ENCODE results near the gene AJAP1. TPM values are rescaled to one million over a fixed set of nuclear protein-coding genes. Genes with fewer than 3 reads are reported as not detected.

AJAP1 gene
- total and polyA plus RNA-seq, 2 donors (not counting 1 experiment from before 2014, with no cell fraction given), result not detected

DNA sequence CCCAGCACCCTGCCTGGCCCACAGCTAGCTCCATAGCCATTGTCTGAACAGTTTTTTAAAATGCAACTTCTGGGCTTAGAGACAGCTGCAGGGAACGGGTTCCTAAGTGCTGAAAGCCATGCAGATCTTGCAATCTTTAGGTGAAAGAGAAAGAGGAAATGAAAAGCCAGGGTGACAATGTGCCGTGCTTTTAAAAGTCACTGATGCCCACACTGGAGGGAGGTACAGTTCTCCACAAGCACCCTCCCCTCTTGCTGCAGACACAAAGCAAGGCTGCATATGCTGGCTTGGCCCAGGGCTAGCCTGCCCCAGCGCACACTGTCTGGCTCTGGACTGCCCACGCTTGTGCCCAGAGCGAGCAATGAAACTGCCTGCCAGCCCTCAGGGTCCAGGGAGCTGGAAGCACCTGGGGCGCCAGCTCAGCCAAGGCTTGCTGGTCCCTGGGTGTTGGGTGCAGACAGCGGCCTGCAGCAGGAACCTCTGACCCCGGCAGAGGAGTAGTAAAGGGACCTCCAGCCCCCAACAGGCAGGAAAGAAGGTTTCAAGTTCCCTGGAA lies 70.4 kb downstream of the AJAP1 start:
- DNase-seq (no peak), ATAC-seq (ENCODE audit: low read depth) (no peak)
- intact Hi-C loops (cut with micrococcal nuclease), result no loop called here
- POLR2A ChIA-PET, result no interaction called here
- H3K27ac ChIP-seq (ENCODE audit: low read length in 2 of 2), result no peak overlapping the region
- H3K9me3 ChIP-seq (ENCODE audit: control extremely low read depth in 1 of 3, control insufficient read depth in 2 of 3, insufficient read depth in 1 of 3, low read length in 2 of 3), result peaks cover 0 to 10% (median 0%) of the 10 kb centered on the region in 3 donors
- no peak overlapping the region for H3K4me3 ChIP-seq (ENCODE audit: control extremely low read depth in 1 of 5, extremely low read depth in 1 of 5, insufficient read depth in 1 of 5, low read depth in 2 of 5, low read length in 4 of 5)
- no peak overlapping the region for H3K4me2 ChIP-seq (replicated peaks; ENCODE audit: low read depth, low read length, poor library complexity, severe bottlenecking)
- H2AFZ ChIP-seq (ENCODE audit: insufficient read depth, low read depth, low read length, poor library complexity, severe bottlenecking), result no peak overlapping the region
- H3K9me3 Mint-ChIP-seq (ENCODE audit: insufficient read depth), result no peaks in the 10 kb centered on the region
- H3K27me3 Mint-ChIP-seq, result no peaks in the 10 kb centered on the region
- no peak overlapping the region for H3K9ac ChIP-seq (ENCODE audit: low read length)
- WGBS (ENCODE audit: insufficient coverage), result 74% methylated on average over 7 of the region's 8 CpGs
- no peak for TF ChIP-seq EZH2 (IDR thresholded peaks at IDR 0.05; ENCODE audit: borderline replicate concordance, insufficient read depth, low read depth, low read length, poor library complexity, severe bottlenecking)
- TF ChIP-seq, protein P1, sequence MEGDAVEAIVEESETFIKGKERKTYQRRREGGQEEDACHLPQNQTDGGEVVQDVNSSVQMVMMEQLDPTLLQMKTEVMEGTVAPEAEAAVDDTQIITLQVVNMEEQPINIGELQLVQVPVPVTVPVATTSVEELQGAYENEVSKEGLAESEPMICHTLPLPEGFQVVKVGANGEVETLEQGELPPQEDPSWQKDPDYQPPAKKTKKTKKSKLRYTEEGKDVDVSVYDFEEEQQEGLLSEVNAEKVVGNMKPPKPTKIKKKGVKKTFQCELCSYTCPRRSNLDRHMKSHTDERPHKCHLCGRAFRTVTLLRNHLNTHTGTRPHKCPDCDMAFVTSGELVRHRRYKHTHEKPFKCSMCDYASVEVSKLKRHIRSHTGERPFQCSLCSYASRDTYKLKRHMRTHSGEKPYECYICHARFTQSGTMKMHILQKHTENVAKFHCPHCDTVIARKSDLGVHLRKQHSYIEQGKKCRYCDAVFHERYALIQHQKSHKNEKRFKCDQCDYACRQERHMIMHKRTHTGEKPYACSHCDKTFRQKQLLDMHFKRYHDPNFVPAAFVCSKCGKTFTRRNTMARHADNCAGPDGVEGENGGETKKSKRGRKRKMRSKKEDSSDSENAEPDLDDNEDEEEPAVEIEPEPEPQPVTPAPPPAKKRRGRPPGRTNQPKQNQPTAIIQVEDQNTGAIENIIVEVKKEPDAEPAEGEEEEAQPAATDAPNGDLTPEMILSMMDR (IDR thresholded peaks at IDR 0.05), result no peak
- no peaks in the 10 kb centered on the region for H3K36me3 ChIP-seq (replicated peaks in 1 of 2; ENCODE audit: control extremely low read depth in 1 of 2, control insufficient read depth in 1 of 2, extremely low read depth in 1 of 2, insufficient read depth in 2 of 2, low read length in 1 of 2)
- H3K79me2 ChIP-seq (ENCODE audit: control insufficient read depth, insufficient read depth, low read length), result no peaks in the 10 kb centered on the region
- no peaks in the 10 kb centered on the region for H3K4me1 Mint-ChIP-seq
- CTCF ChIA-PET, result no interaction called here
- H4K20me1 ChIP-seq (ENCODE audit: control insufficient read depth, insufficient read depth, low read length, poor library complexity, severe bottlenecking), result no peaks in the 10 kb centered on the region
- no peak overlapping the region for H3K4me3 Mint-ChIP-seq
- no peak overlapping the region for H3K27ac Mint-ChIP-seq
- H3K27me3 ChIP-seq (replicated peaks in 1 of 4; ENCODE audit: control extremely low read depth in 1 of 4, control insufficient read depth in 3 of 4, insufficient read depth in 4 of 4, low read length in 3 of 4), result no peaks in the 10 kb centered on the region
- H3K4me1 ChIP-seq (ENCODE audit: control insufficient read depth in 2 of 2, insufficient read depth in 2 of 2, low read length in 2 of 2), result no peaks in the 10 kb centered on the region

DNA sequence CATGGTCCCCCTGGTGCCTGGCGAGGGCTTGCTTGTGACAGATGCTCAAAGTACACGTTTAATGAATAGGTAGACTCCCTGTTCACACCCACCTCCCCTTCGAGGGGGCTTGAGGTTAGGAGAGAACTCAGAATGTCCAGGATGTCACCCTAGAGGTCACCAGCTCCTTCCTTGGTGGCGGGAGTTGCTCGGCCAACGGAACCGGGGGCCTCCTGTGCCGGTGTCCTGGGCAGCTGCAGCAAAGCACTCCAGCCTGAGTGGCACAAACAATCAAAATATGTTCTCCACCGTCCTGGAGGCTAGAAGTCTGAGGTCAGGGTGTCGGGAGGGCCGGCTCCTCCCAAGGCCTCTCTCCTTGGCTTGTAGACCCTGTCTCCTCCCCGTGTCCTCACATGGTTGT lies 71.0 kb downstream of the AJAP1 start:
- H3K4me1 Mint-ChIP-seq, result no peaks in the 10 kb centered on the region
- CTCF ChIA-PET, result no interaction called here
- intact Hi-C loops (cut with micrococcal nuclease), result no loop called here

More for the DNA sequence above, 71.0 kb downstream of the AJAP1 start:
- TF ChIP-seq, protein P1 (IDR thresholded peaks at IDR 0.05), result no peak
- TF ChIP-seq EZH2 (IDR thresholded peaks at IDR 0.05; ENCODE audit: borderline replicate concordance, insufficient read depth, low read depth, low read length, poor library complexity, severe bottlenecking), result no peak
- Histone ChIP-seq H2AFZ (ENCODE audit: insufficient read depth, low read depth, low read length, poor library complexity, severe bottlenecking) (no peak overlapping the region), H3K9ac (ENCODE audit: low read length) (no peak overlapping the region), H3K36me3 (replicated peaks in 1 of 2; ENCODE audit: control extremely low read depth in 1 of 2, control insufficient read depth in 1 of 2, extremely low read depth in 1 of 2, insufficient read depth in 2 of 2, low read length in 1 of 2) (no peaks in the 10 kb centered on the region), H3K4me2 (replicated peaks; ENCODE audit: low read depth, low read length, poor library complexity, severe bottlenecking) (no peak overlapping the region), H3K4me1 (ENCODE audit: control insufficient read depth in 2 of 2, insufficient read depth in 2 of 2, low read length in 2 of 2) (no peaks in the 10 kb centered on the region), H3K27ac (ENCODE audit: low read length in 2 of 2) (no peak overlapping the region), H3K9me3 (ENCODE audit: control extremely low read depth in 1 of 3, control insufficient read depth in 2 of 3, insufficient read depth in 1 of 3, low read length in 2 of 3) (peaks cover 0 to 13% (median 0%) of the 10 kb centered on the region in 3 donors), H3K79me2 (ENCODE audit: control insufficient read depth, insufficient read depth, low read length) (no peaks in the 10 kb centered on the region), H4K20me1 (ENCODE audit: control insufficient read depth, insufficient read depth, low read length, poor library complexity, severe bottlenecking) (no peaks in the 10 kb centered on the region), H3K4me3 (ENCODE audit: control extremely low read depth in 1 of 5, extremely low read depth in 1 of 5, insufficient read depth in 1 of 5, low read depth in 2 of 5, low read length in 4 of 5) (no peak overlapping the region), H3K27me3 (replicated peaks in 1 of 4; ENCODE audit: control extremely low read depth in 1 of 4, control insufficient read depth in 3 of 4, insufficient read depth in 4 of 4, low read length in 3 of 4) (no peaks in the 10 kb centered on the region)
- POLR2A ChIA-PET, result no interaction called here
- Mint-ChIP-seq H3K27ac (no peak overlapping the region), H3K4me3 (no peak overlapping the region), H3K27me3 (no peaks in the 10 kb centered on the region), H3K9me3 (ENCODE audit: insufficient read depth) (no peaks in the 10 kb centered on the region)
- DNase-seq (no peak), ATAC-seq (ENCODE audit: low read depth) (no peak)
- WGBS (ENCODE audit: insufficient coverage), result 93% methylated on average over 9 of the region's 12 CpGs

All from B cell (primary cell).